Activated CD8-positive, alpha-beta memory T cell treated with anti-CD3 and anti-CD28 coated beads, Interleukin-2, amount 50 U/mL, for 24 hours (primary cell): ENCODE measurements around the gene LY6G5C.

ENCODE experiments used
- DNase-seq: peaks from one replicate; pipeline ENCODE4 v3.0.0-alpha.2; 2020; ENCODE audit errors: extremely low read depth

Gene LY6G5C

GRCh38 chr6:31662124-31662723 lies 18.6 kb downstream of the LY6G5C start:
- no peak for DNase-seq

GRCh38 chr6:31661262-31662123 lies 19.4 kb downstream of the LY6G5C start:
- DNase-seq: no peak

GRCh38 chr6:31660381-31661261 lies 20.2 kb downstream of the LY6G5C start, which contains the start of gene C6orf47:
TSS of gene C6orf47 (minus strand) at chr6:31660778. CDS start at chr6:31659947, 831 bp downstream.
- no peak for DNase-seq

- DNase-seq: no peak
These were observed 21.1 kb downstream of the LY6G5C start for GRCh38 chr6:31659649-31660380.

- no peak for DNase-seq
These were observed 21.8 kb downstream of the LY6G5C start for GRCh38 chr6:31658983-31659648.

- DNase-seq: no peak
These were observed 22.6 kb downstream of the LY6G5C start for GRCh38 chr6:31658158-31658688.

GRCh38 chr6:31657406-31658157 lies 23.3 kb downstream of the LY6G5C start:
- DNase-seq: no peak

- no peak for DNase-seq
These were observed 25.3 kb downstream of the LY6G5C start, which contains the start of gene APOM for GRCh38 chr6:31655349-31656237. TSS of gene APOM (plus strand) at chr6:31655894. CDS start at chr6:31655967, 73 bp downstream.

GRCh38 chr6:31654574-31655348 lies 26.1 kb downstream of the LY6G5C start:
- no peak for DNase-seq

- peak; percentile 74 for DNase-seq
These were observed 27.7 kb downstream of the LY6G5C start for GRCh38 chr6:31652925-31653724.

- DNase-seq: no peak
These were observed 29.2 kb downstream of the LY6G5C start for GRCh38 chr6:31651602-31652191.

GRCh38 chr6:31645325-31645724 lies 35.5 kb downstream of the LY6G5C start:
- DNase-seq: no peak

GRCh38 chr6:31643818-31644454 lies 36.9 kb downstream of the LY6G5C start:
- DNase-seq: no peak

GRCh38 chr6:31642798-31643570 lies 37.9 kb downstream of the LY6G5C start:
- no peak for DNase-seq

- no peak for DNase-seq
These were observed 39.5 kb downstream of the LY6G5C start for GRCh38 chr6:31641370-31641769.
